ENCODE data around the gene DST. TPM values are rescaled to one million over a fixed set of nuclear protein-coding genes. Genes with fewer than 3 reads are reported as not detected.

Gene DST
- total and polyA plus RNA-seq, 2 donors (not counting 1 experiment from before 2014, with no cell fraction given): 1.5 to 1.9 TPM

DNA sequence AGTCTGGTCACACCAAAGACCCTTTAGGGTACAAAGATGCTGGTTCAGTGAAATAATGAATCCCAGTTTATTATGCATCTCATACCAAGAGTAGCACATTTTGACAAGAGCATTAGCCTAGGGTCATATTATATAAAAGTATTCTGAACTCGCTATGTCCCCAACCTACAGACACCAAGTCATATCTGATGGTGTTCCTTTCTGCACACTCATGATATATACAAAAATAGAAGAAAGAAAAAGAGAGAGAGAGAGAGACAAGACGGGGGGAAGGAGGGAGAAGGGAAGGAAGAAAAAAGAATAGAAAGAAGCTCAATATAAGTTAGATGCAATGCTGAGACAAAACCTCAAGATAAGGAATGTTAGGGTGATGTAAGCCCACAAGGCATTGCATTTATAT is 131.1 kb downstream of the DST start:
- ATAC-seq (ENCODE audit: low read depth): no peak
- no peak overlapping the region for H3K4me2 ChIP-seq (replicated peaks; ENCODE audit: low read depth, low read length, poor library complexity, severe bottlenecking)
- intact Hi-C loops (cut with micrococcal nuclease): no loop called here
- Mint-ChIP-seq H3K27ac (no peak overlapping the region), H3K27me3 (no peaks in the 10 kb centered on the region), H3K9me3 (ENCODE audit: insufficient read depth) (no peaks in the 10 kb centered on the region), H3K4me1 (no peaks in the 10 kb centered on the region), H3K4me3 (no peak overlapping the region)
- H3K36me3 ChIP-seq (replicated peaks in 1 of 2; ENCODE audit: control extremely low read depth in 1 of 2, control insufficient read depth in 1 of 2, extremely low read depth in 1 of 2, insufficient read depth in 2 of 2, low read length in 1 of 2): no peaks in the 10 kb centered on the region
- no peaks in the 10 kb centered on the region for H3K79me2 ChIP-seq (ENCODE audit: control insufficient read depth, insufficient read depth, low read length)
- DNase-seq: no peak
- H4K20me1 ChIP-seq (ENCODE audit: control insufficient read depth, insufficient read depth, low read length, poor library complexity, severe bottlenecking): no peaks in the 10 kb centered on the region
- H3K27ac ChIP-seq (ENCODE audit: low read length in 2 of 2): no peak overlapping the region
- H2AFZ ChIP-seq (ENCODE audit: insufficient read depth, low read depth, low read length, poor library complexity, severe bottlenecking): no peak overlapping the region
- CTCF ChIA-PET: no interaction called here
- no peaks in the 10 kb centered on the region for H3K9me3 ChIP-seq (ENCODE audit: control extremely low read depth in 1 of 3, control insufficient read depth in 2 of 3, insufficient read depth in 1 of 3, low read length in 2 of 3)
- H3K4me3 ChIP-seq (ENCODE audit: control extremely low read depth in 1 of 5, extremely low read depth in 1 of 5, insufficient read depth in 1 of 5, low read depth in 2 of 5, low read length in 4 of 5): no peak overlapping the region
- H3K27me3 ChIP-seq (replicated peaks in 1 of 4; ENCODE audit: control extremely low read depth in 1 of 4, control insufficient read depth in 3 of 4, insufficient read depth in 4 of 4, low read length in 3 of 4): no peaks in the 10 kb centered on the region
- no peaks in the 10 kb centered on the region for H3K4me1 ChIP-seq (ENCODE audit: control insufficient read depth in 2 of 2, insufficient read depth in 2 of 2, low read length in 2 of 2)
- POLR2A ChIA-PET: no interaction called here
- TF ChIP-seq, protein P1, sequence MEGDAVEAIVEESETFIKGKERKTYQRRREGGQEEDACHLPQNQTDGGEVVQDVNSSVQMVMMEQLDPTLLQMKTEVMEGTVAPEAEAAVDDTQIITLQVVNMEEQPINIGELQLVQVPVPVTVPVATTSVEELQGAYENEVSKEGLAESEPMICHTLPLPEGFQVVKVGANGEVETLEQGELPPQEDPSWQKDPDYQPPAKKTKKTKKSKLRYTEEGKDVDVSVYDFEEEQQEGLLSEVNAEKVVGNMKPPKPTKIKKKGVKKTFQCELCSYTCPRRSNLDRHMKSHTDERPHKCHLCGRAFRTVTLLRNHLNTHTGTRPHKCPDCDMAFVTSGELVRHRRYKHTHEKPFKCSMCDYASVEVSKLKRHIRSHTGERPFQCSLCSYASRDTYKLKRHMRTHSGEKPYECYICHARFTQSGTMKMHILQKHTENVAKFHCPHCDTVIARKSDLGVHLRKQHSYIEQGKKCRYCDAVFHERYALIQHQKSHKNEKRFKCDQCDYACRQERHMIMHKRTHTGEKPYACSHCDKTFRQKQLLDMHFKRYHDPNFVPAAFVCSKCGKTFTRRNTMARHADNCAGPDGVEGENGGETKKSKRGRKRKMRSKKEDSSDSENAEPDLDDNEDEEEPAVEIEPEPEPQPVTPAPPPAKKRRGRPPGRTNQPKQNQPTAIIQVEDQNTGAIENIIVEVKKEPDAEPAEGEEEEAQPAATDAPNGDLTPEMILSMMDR (IDR thresholded peaks at IDR 0.05): no peak
- TF ChIP-seq EZH2 (IDR thresholded peaks at IDR 0.05; ENCODE audit: borderline replicate concordance, insufficient read depth, low read depth, low read length, poor library complexity, severe bottlenecking): no peak
- H3K9ac ChIP-seq (ENCODE audit: low read length): no peak overlapping the region
- no CpG with 5 or more reads among the region's 2 CpGs for WGBS (ENCODE audit: insufficient coverage)

DNA sequence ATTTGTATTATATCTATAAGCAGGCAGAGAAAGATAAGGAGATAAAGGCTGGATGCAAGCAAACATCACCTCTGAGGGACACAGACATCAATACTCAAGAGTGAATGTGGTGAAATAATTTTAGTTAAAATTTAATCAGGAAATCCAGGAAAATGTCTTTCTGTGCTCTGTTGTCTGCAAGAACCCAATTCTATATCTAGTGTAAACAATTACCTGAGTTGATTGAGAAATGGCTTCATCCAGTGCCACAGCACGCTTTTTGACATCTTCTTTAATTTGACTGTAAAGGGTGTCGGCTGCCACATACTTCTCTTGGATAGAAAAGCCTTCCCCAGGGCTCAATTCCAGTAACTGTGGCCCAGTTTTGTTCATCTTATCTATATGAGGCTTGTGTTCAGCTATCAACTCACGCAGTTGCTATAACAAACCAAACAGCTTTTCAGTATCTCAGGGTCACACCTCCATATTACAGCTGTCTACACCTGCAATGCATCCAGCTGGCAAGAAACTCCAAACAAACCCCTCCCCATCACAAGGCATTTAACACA is 131.6 kb downstream of the DST start:
- CTCF ChIA-PET: no interaction called here
- H3K9ac ChIP-seq (ENCODE audit: low read length): no peak overlapping the region
- no peaks in the 10 kb centered on the region for H3K79me2 ChIP-seq (ENCODE audit: control insufficient read depth, insufficient read depth, low read length)
- Mint-ChIP-seq H3K27ac (no peak overlapping the region), H3K27me3 (no peaks in the 10 kb centered on the region), H3K9me3 (ENCODE audit: insufficient read depth) (no peaks in the 10 kb centered on the region), H3K4me1 (no peaks in the 10 kb centered on the region), H3K4me3 (no peak overlapping the region)
- H3K9me3 ChIP-seq (ENCODE audit: control extremely low read depth in 1 of 3, control insufficient read depth in 2 of 3, insufficient read depth in 1 of 3, low read length in 2 of 3): no peaks in the 10 kb centered on the region
- H3K27ac ChIP-seq (ENCODE audit: low read length in 2 of 2): no peak overlapping the region
- no peak overlapping the region for H2AFZ ChIP-seq (ENCODE audit: insufficient read depth, low read depth, low read length, poor library complexity, severe bottlenecking)
- H3K36me3 ChIP-seq (replicated peaks in 1 of 2; ENCODE audit: control extremely low read depth in 1 of 2, control insufficient read depth in 1 of 2, extremely low read depth in 1 of 2, insufficient read depth in 2 of 2, low read length in 1 of 2): no peaks in the 10 kb centered on the region
- no peak for TF ChIP-seq EZH2 (IDR thresholded peaks at IDR 0.05; ENCODE audit: borderline replicate concordance, insufficient read depth, low read depth, low read length, poor library complexity, severe bottlenecking)
- TF ChIP-seq, protein P1 (IDR thresholded peaks at IDR 0.05): no peak
- intact Hi-C loops (cut with micrococcal nuclease): no loop called here
- DNase-seq (no peak), ATAC-seq (ENCODE audit: low read depth) (no peak)
- no peaks in the 10 kb centered on the region for H3K4me1 ChIP-seq (ENCODE audit: control insufficient read depth in 2 of 2, insufficient read depth in 2 of 2, low read length in 2 of 2)
- no peaks in the 10 kb centered on the region for H4K20me1 ChIP-seq (ENCODE audit: control insufficient read depth, insufficient read depth, low read length, poor library complexity, severe bottlenecking)
- H3K4me2 ChIP-seq (replicated peaks; ENCODE audit: low read depth, low read length, poor library complexity, severe bottlenecking): no peak overlapping the region
- WGBS (ENCODE audit: insufficient coverage): 83% methylated on average over 3 of the region's 3 CpGs
- no peak overlapping the region for H3K4me3 ChIP-seq (ENCODE audit: control extremely low read depth in 1 of 5, extremely low read depth in 1 of 5, insufficient read depth in 1 of 5, low read depth in 2 of 5, low read length in 4 of 5)
- H3K27me3 ChIP-seq (replicated peaks in 1 of 4; ENCODE audit: control extremely low read depth in 1 of 4, control insufficient read depth in 3 of 4, insufficient read depth in 4 of 4, low read length in 3 of 4): no peaks in the 10 kb centered on the region
- POLR2A ChIA-PET: no interaction called here

All from B cell (primary cell).